Measurements from ENCODE around the gene RPGRIP1. TPM values are rescaled to one million over a fixed set of nuclear protein-coding genes. Genes with fewer than 3 reads are reported as not detected.
A peak's percentile ranks its signal among the peaks of the same experiment; 100 is the strongest.

RPGRIP1 gene
- total RNA-seq, 1 experiment from 2014 or later: 0.07 TPM

- Histone ChIP-seq H2BK120ac (ENCODE audit: low read depth, low read length, poor library complexity, severe bottlenecking) (no peak overlapping the region), H2AFZ (ENCODE audit: low read length) (no peak overlapping the region), H3K79me1 (ENCODE audit: insufficient read depth, low read depth, low read length, poor library complexity, severe bottlenecking) (peaks cover 2% of the 10 kb centered on the region), H3K4ac (ENCODE audit: low read depth, low read length) (no peak overlapping the region), H3K4me2 (ENCODE audit: insufficient read depth, insufficient read length, low read length) (peak overlapping the region; percentile 87), H4K5ac (ENCODE audit: insufficient read length, low read depth, low read length) (no peak overlapping the region), H3K9ac (ENCODE audit: extremely low read depth, insufficient read length, low read length) (peak overlapping the region; percentile 100), H2AK5ac (ENCODE audit: insufficient read length, low read length) (no peak overlapping the region), H3K56ac (ENCODE audit: insufficient read length, low read depth, low read length) (no peak overlapping the region), H3K23me2 (ENCODE audit: insufficient read length, low read depth, low read length, poor library complexity, severe bottlenecking) (peaks cover 6% of the 10 kb centered on the region), H3K27ac (ENCODE audit: insufficient read length, low read depth, low read length) (no peak overlapping the region), H2BK5ac (ENCODE audit: insufficient read length, low read length) (no peak overlapping the region), H3K18ac (ENCODE audit: insufficient read length, low read depth, low read length) (no peak overlapping the region), H3K27me3 (ENCODE audit: insufficient read depth, low read length) (no peaks in the 10 kb centered on the region), H2BK20ac (ENCODE audit: low read depth, low read length, poor library complexity, severe bottlenecking) (no peak overlapping the region), H3K4me1 (ENCODE audit: insufficient read depth, low read length) (peaks cover under 1% of the 10 kb centered on the region; the same call in 1 of the 2 replicates), H4K91ac (ENCODE audit: insufficient read length, low read depth, low read length) (no peak overlapping the region), H3K23ac (ENCODE audit: insufficient read length, low read depth, low read length) (no peak overlapping the region), H3K79me2 (ENCODE audit: insufficient read depth, low read length) (peaks cover 64% of the 10 kb centered on the region), H3K9me3 (ENCODE audit: control insufficient read depth, low read depth, low read length) (no peaks in the 10 kb centered on the region), H4K20me1 (ENCODE audit: control insufficient read depth, insufficient read depth, insufficient read length) (no peaks in the 10 kb centered on the region), H2BK15ac (ENCODE audit: low read depth, low read length) (no peak overlapping the region), H4K8ac (replicated peaks; ENCODE audit: insufficient read length, low read depth, low read length) (no peak overlapping the region), H2BK12ac (ENCODE audit: insufficient read length, low read depth, low read length) (no peak overlapping the region), H3T11ph (ENCODE audit: low read length) (no peak overlapping the region), H3K14ac (ENCODE audit: insufficient read depth, low read length) (no peak overlapping the region)
- Mint-ChIP-seq H3K9me3 (peaks cover 3% of the 10 kb centered on the region in 2 experiments; a peak in 4 of 5 replicates), H3K36me3 (ENCODE audit: insufficient read depth in 1 of 3, low read depth in 3 of 3) (peaks cover 63 to 68% (median 68%) of the 10 kb centered on the region in 3 experiments), H3K4me3 (peak overlapping the region; percentile 100), H3K27me3 (ENCODE audit: low read depth) (peaks cover 2% of the 10 kb centered on the region; the same call in 1 of the 2 replicates), H3K27ac (peak overlapping the region; percentile 76 to 100 (median 92); a peak in 5 of 7 replicates), H3K4me1 (peaks cover 38 to 52% of the 10 kb centered on the region in 2 experiments)
- DNase-seq: no peak
- no peak for TF ChIP-seq CTCF (conservative IDR thresholded peaks at IDR 0.05)
- no CpG with 5 or more reads among the region's 10 CpGs for WGBS (ENCODE audit: extremely low coverage, insufficient read length, low lambda C conversion rate)
These were observed 12.4 kb upstream of the RPGRIP1 start for GRCh38 chr14:21267431-21267845.
